EL (cell line): ENCODE measurements around the gene CDKN1C.

ENCODE experiments used
- DNase-seq: peaks from one replicate; pipeline ENCODE4 v3.0.0-alpha.2; 2016

Gene CDKN1C

GRCh38 chr11:2885678-2886081 is at the start of gene CDKN1C:
Gene CDKN1C (minus strand): TSS chr11:2885775. CDS start chr11:2885456, 319 bp downstream.
- peak; percentile 78 for DNase-seq

- DNase-seq, result no peak
Measured at GRCh38 chr11:2934611-2935239, 49.1 kb upstream of the CDKN1C start.

- no peak for DNase-seq
Measured at GRCh38 chr11:2934021-2934550, 48.5 kb upstream of the CDKN1C start.

- peak; percentile 95 for DNase-seq
Measured at GRCh38 chr11:2933375-2934020, 47.9 kb upstream of the CDKN1C start.

GRCh38 chr11:2932850-2933251 is 47.3 kb upstream of the CDKN1C start:
- DNase-seq, result peak; percentile 64

GRCh38 chr11:2931771-2932738 is 46.5 kb upstream of the CDKN1C start:
- no peak for DNase-seq

GRCh38 chr11:2931420-2931746 is 45.8 kb upstream of the CDKN1C start:
- DNase-seq, result no peak

GRCh38 chr11:2930704-2931419 is 45.3 kb upstream of the CDKN1C start:
- DNase-seq, result peak; percentile 58

GRCh38 chr11:2929950-2930703 is 44.6 kb upstream of the CDKN1C start:
- peak; percentile 76 for DNase-seq

GRCh38 chr11:2929531-2929949 is 44.0 kb upstream of the CDKN1C start:
- peak; percentile 85 for DNase-seq

- peak; percentile 79 for DNase-seq
Measured at GRCh38 chr11:2928605-2929530, 43.3 kb upstream of the CDKN1C start, which contains the start of gene PHLDA2. Gene PHLDA2 (minus strand): TSS chr11:2929420. CDS start chr11:2929364, 56 bp downstream.

- peak; percentile 59 for DNase-seq
Measured at GRCh38 chr11:2927851-2928604, 42.5 kb upstream of the CDKN1C start.

GRCh38 chr11:2927121-2927800 is 41.7 kb upstream of the CDKN1C start:
- DNase-seq, result no peak

GRCh38 chr11:2926611-2927051 is 41.1 kb upstream of the CDKN1C start:
- DNase-seq, result no peak

- no peak for DNase-seq
Measured at GRCh38 chr11:2924821-2925675, 39.5 kb upstream of the CDKN1C start.

- DNase-seq, result no peak
Measured at GRCh38 chr11:2924381-2924780, 38.8 kb upstream of the CDKN1C start.

- no peak for DNase-seq
Measured at GRCh38 chr11:2923446-2924375, 38.1 kb upstream of the CDKN1C start.
